Adipocyte (in vitro differentiated cells): Measurements from ENCODE around the gene LMAN1L.

Experiments used
- DNase-seq: peaks from one replicate; pipeline ENCODE4 v3.0.0-alpha.2; 2015; ENCODE audit warnings: low read depth
- H3K27me3 ChIP-seq: replicated peaks from 2 replicates; pipeline ENCODE4 v1.7.0; 2013; ENCODE audit warnings: mild to moderate bottlenecking, low read length, moderate library complexity; ENCODE audit not compliant: control insufficient read depth, insufficient read depth
- H3K36me3 ChIP-seq: 2 replicates; pipeline ENCODE4 v1.7.0; 2013; ENCODE audit warnings: low read length, mild to moderate bottlenecking, moderate library complexity; ENCODE audit not compliant: control insufficient read depth, insufficient read depth, severe bottlenecking
- H3K4me1 ChIP-seq: 2 replicates; pipeline ENCODE4 v1.7.0; 2013; ENCODE audit warnings: mild to moderate bottlenecking, low read length, moderate library complexity; ENCODE audit not compliant: control insufficient read depth, insufficient read depth
- H3K4me3 ChIP-seq: 2 replicates; pipeline ENCODE4 v1.7.0; 2013; ENCODE audit warnings: mild to moderate bottlenecking, low read length, moderate library complexity
- H3K9ac ChIP-seq: 2 replicates; pipeline ENCODE4 v1.7.0; 2013; ENCODE audit warnings: mild to moderate bottlenecking, low read length, moderate library complexity
- H3K9me3 ChIP-seq: 2 replicates; pipeline ENCODE4 v1.7.0; 2013; ENCODE audit warnings: mild to moderate bottlenecking, low read length, moderate library complexity; ENCODE audit not compliant: control insufficient read depth

The LMAN1L gene

DNA sequence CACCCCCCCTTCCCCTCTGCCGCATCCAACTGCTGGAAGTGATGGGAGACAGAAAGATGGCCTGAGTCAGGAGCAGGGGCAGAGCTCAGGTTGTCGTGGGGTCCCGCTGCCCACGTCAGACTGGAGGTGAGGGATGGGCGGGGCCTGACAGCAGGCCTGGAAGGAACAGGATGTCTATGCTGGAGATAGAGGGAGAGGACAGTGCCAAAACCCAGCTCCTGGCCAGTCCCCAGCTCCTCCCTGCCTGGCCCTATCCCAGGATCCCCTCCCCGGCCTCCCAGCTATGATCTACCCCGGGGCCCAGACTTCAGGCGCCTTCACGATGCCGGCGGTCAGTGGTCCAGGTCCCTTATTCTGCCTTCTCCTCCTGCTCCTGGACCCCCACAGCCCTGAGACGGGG is at the start of gene LMAN1L:
Gene LMAN1L (plus strand): TSS at position 303 of the 400 bp plus-strand sequence. CDS start 20 bp downstream, at position 323.
- Histone ChIP-seq H3K27me3 (no peaks in the 10 kb centered on the region), H3K4me1 (peaks cover 9% of the 10 kb centered on the region), H3K4me3 (no peak within 1 kb of the TSS), H3K9me3 (no peaks in the 10 kb centered on the region), H3K36me3 (no peaks in the 10 kb centered on the region), H3K9ac (no peak within 1 kb of the TSS)
- DNase-seq: no peak

DNA sequence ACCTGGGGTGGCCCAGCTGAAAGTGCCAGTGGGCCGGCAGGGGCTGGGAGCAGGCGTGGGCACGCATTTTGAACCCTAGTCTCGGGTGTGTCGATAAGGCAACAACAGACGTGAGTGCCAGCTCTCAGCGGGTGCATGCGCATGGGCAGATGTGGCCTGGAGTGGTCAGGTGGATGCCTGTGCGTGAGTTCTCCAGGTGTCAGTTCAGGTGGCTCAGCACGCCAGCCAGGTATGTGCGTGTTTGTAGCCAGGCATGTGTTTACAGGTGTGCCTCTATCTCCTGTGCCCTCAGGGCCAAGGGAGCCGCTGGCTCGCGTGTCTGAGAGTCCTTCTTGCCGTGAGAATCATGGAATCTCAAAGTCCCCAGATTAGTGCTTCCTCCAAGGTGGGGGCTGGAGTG is 49.2 kb upstream of the LMAN1L start:
- H3K9ac ChIP-seq: no peak overlapping the region
- H3K4me1 ChIP-seq: no peaks in the 10 kb centered on the region
- H3K9me3 ChIP-seq: no peaks in the 10 kb centered on the region
- H3K27me3 ChIP-seq: peaks cover 48% of the 10 kb centered on the region
- no peaks in the 10 kb centered on the region for H3K36me3 ChIP-seq
- no peak overlapping the region for H3K4me3 ChIP-seq
- DNase-seq: no peak

DNA sequence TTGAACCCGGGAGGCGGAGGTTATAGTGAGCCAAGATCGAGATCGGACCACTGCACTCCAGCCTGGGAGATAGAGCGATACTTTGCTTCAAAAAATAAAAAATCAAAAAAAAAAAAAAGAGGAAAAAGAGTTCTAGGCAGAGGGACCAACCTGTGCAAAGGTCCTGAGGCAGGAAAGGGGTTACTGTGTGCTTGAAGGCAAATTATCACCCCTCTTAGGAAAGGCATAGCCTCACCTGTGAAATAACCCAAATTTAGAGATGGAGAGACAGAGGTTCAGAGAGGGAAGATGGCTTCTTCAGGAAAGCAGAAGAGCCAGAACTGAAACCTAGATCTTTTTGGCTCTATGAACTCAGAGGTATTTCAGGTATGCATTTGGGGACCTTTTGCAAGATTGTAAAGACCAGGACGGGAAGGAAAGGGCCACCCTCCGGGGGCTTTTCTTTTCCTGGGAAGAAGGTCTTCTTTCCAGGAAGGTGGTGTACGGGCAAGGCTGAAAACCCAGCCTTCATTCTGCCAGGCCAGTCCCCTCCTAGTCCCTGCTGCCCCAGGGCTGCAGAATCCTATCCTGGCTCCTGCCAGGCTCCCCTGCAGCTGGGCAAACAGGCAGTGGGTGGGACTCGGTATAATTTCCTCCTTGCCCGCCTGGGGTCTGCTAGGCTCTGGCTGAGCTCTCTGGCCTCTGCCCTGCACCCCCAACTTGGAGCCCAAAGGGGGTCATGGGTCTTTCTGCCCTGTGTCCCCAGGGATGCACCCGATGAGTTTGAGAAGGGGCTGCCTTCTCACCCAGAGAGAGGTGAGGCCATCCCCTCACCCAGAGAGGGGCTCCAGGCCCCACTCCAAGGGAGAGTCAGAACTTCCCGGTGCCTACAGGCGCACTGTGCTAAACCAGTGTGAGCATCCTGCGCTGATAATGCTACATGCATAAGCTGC is 45.2 kb upstream of the LMAN1L start:
- Histone ChIP-seq H3K36me3 (no peaks in the 10 kb centered on the region), H3K4me1 (no peaks in the 10 kb centered on the region), H3K9me3 (no peaks in the 10 kb centered on the region), H3K4me3 (no peak overlapping the region), H3K27me3 (peaks cover 37% of the 10 kb centered on the region), H3K9ac (no peak overlapping the region)
- DNase-seq: no peak

DNA sequence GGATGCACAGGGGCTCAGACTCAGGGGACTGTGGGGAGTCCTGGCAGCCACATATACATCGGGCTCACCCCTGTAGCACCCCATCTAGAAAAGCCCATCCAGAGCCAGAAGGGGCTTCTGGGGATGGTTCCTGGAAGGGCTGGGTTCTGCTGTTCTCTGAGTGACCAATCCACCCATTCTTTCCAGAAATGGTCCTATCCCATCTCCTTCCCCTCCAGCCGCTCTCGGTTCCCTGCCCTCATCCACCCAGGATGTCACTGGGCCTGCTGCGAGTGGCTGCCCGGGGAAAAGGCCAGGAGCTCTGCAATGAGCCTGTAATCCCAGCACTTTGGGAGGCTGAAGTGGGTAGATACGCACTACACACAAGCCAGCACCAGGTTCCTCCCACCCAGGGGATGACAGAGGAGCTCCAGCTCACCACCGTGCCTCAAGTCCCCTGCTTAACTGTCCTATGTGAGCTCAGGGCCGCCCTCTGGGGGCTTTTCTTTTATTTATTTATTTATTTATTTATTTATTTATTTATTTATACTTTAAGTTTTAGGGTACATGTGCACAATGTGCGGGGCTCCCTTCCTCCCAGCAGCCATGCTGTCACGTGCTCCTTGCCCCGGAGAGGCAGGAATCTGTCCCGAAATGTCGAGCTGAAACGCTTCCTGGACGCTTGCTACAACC is 44.4 kb upstream of the LMAN1L start:
- Histone ChIP-seq H3K9ac (no peak overlapping the region), H3K9me3 (no peaks in the 10 kb centered on the region), H3K36me3 (no peaks in the 10 kb centered on the region), H3K4me3 (no peak overlapping the region), H3K27me3 (peaks cover 33% of the 10 kb centered on the region), H3K4me1 (no peaks in the 10 kb centered on the region)
- no peak for DNase-seq

DNA sequence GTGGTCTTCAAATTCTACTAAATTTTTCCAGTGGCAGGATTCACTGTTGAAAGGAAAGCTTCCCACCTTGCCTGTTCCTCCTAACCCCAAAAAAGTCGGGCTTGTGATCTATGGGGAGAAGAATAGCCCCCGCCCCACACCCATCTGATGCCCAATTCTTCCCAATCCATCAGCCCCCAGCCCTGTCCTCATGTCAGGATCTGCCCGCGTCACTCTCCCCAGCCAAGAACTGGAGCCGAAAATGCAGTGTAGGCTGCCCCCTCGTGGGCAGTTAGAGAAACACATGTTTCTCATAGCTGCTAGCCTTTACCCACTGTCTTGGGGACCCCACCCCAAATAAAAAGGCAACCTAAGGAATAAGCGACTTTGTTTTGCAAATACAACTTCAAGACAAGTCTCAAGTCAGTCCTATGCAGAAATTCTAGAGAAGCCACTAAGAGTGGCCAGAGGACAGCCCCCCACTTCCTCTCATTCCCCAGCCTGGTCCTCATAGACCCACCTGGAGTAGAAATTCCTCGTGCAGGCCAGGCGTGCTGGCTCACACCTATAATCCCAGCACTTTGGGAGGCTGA is 43.8 kb upstream of the LMAN1L start:
- no peaks in the 10 kb centered on the region for H3K9me3 ChIP-seq
- no peaks in the 10 kb centered on the region for H3K4me1 ChIP-seq
- no peaks in the 10 kb centered on the region for H3K36me3 ChIP-seq
- H3K4me3 ChIP-seq: no peak overlapping the region
- H3K9ac ChIP-seq: no peak overlapping the region
- peaks cover 27% of the 10 kb centered on the region for H3K27me3 ChIP-seq
- DNase-seq: peak; percentile 85

DNA sequence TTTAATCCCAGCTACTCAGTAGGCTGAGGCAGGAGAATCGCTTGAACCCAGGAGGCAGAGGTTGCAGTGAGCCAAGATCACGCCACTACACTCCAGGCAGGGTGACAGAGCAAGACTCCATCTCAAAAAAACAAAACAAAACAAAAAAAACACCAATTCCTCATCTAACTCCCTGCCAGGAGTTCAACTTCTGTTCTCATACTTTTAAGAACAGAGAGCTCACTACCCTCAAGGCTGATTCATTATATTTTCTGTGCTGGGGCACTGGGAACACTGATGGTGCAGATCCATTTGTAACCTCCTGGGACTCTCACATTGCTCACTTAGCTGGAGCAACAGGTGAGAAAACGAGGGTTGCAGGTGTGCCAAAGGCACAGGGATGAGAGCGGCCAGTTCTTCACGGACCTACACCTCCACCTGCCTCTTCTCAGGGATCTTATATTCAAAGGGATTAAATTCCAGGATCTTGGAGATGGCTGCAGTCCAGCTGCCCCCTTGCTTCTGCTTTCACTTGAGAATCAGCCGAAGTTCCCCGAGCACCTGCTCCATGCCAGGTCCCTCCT is 43.1 kb upstream of the LMAN1L start:
- DNase-seq: no peak
- H3K9ac ChIP-seq: no peak overlapping the region
- H3K36me3 ChIP-seq: no peaks in the 10 kb centered on the region
- no peaks in the 10 kb centered on the region for H3K4me1 ChIP-seq
- H3K4me3 ChIP-seq: no peak overlapping the region
- no peaks in the 10 kb centered on the region for H3K9me3 ChIP-seq
- H3K27me3 ChIP-seq: peaks cover 27% of the 10 kb centered on the region

DNA sequence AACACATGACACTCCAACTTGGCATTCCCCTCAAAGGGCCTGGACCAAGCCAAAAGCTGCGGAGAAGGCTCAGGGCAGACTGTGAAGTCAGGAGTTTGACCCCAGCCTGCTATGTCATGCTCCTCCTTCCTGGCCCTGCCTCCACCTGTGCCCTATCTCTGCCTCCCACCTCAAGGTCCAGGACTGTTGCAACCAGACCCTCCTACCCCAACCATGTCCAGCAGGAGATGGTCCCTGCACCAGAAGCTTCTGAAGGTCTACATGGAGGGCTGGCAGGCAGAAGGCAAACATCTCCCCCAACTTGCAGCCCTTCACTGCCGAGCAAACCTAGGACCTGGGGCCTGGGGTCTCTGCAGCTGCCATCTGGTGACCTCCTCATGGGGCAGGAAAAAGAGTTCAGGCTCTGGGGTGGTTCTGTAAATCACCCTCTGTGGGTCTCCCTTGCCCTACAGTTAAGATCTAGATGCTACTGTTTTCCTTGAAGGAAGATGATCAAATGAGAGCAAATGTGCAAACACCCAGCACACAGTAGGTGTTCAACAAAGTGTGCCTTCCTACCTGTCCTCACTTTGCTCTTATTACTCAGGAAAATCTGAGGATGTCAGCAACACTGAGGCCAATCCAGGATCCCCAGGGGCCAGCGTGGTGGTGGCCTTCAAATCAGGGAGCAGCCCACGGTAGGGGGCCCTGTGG is 42.3 kb upstream of the LMAN1L start:
- no peak for DNase-seq
- Histone ChIP-seq H3K36me3 (no peaks in the 10 kb centered on the region), H3K9me3 (no peaks in the 10 kb centered on the region), H3K4me3 (no peak overlapping the region), H3K4me1 (no peaks in the 10 kb centered on the region), H3K9ac (no peak overlapping the region), H3K27me3 (peaks cover 27% of the 10 kb centered on the region)

DNA sequence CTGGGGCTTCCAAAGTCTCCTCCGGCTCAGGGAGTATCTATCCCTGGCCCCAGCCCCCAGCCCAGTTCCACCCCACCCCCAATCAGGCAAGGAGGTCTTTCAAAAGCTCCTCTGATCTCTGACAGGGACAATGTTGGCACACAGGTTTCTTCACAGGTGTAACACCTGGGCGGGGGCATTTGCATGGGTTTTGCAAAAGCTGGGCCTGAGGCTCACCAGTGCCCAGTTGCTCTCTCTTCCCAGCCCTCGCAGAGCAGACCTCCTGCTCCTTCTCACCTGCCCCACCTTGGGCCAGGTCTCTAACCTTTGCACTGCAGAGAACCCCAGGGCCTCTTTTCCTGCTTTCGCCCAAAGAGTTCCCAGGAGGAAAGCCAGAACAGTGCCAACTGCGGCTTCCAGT is 39.3 kb upstream of the LMAN1L start:
- Histone ChIP-seq H3K27me3 (peaks cover 14% of the 10 kb centered on the region), H3K36me3 (no peaks in the 10 kb centered on the region), H3K4me3 (no peak overlapping the region), H3K4me1 (peaks cover 11% of the 10 kb centered on the region), H3K9me3 (no peaks in the 10 kb centered on the region), H3K9ac (peak overlapping the region; percentile 3)
- no peak for DNase-seq

DNA sequence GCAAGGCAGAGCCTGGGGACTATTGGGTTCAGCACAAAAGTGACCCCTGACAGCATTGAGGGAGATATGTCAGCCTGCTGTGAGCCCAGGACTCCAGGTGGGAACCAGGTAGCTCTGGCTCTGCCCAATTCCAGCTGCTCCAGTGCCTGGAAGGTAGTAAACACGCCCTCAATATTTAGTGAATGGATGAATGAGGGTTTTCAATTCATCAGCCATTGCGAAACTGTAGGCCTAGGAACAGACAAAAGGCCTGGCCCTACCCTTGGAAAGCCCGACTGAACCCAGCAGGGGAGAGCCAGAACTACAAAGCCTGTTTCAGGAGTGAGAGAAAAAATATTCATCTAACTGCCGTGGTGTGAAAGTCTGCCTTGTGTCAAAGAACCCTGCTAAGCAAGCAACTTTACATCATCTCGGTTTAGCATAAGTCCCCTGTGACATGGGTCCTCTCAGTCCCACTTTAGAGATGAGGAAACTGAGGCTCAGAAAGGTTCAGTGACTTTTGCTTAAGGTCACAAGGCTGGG is 38.8 kb upstream of the LMAN1L start:
- peak; percentile 44 for DNase-seq
- Histone ChIP-seq H3K9ac (peak overlapping the region; percentile 3), H3K9me3 (no peaks in the 10 kb centered on the region), H3K4me3 (no peak overlapping the region), H3K27me3 (peaks cover 14% of the 10 kb centered on the region), H3K4me1 (peaks cover 11% of the 10 kb centered on the region), H3K36me3 (no peaks in the 10 kb centered on the region)

DNA sequence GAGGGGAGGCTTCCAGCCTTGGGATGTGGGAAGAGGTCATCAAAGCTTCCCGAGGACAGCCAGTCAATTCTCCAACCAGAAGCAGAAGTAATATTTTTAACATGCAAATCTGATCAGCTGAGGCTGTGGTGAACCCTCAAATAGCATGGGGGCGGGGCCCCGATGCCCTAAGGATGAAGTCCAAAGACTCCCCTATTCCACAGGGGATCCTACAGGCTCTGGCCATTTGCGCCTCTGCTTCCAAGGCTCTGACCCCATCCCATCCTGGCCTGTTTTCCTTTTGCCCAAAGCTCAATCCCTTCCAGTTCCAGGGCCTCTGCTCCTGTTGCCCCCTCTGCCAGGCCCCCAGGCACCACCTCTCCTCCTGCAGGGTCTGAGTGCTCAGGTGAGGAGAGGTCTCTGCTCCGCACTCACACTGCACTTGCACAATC is 37.5 kb upstream of the LMAN1L start:
- no peak for DNase-seq
- Histone ChIP-seq H3K9ac (no peak overlapping the region), H3K4me1 (peaks cover 11% of the 10 kb centered on the region), H3K9me3 (no peaks in the 10 kb centered on the region), H3K4me3 (no peak overlapping the region), H3K36me3 (no peaks in the 10 kb centered on the region), H3K27me3 (peaks cover 6% of the 10 kb centered on the region)
